Measurements from ENCODE around the gene DYNAP.

DYNAP gene

GRCh38 chr18:54590945-54591344 is at the start of gene DYNAP:
TSS of gene DYNAP (plus strand) at chr18:54591245. CDS start at chr18:54591283, 38 bp downstream.
- DNase-seq: no peak

GRCh38 chr18:54551590-54551989 is 39.5 kb upstream of the DYNAP start:
- no peak for DNase-seq

GRCh38 chr18:54555286-54555685 is 35.8 kb upstream of the DYNAP start:
- no peak for DNase-seq

GRCh38 chr18:54555996-54556395 is 35.0 kb upstream of the DYNAP start:
- no peak for DNase-seq

GRCh38 chr18:54557958-54558357 is 33.1 kb upstream of the DYNAP start:
- DNase-seq: no peak

- no peak for DNase-seq
Measured at GRCh38 chr18:54558609-54559585, 32.1 kb upstream of the DYNAP start.

- no peak for DNase-seq
Measured at GRCh38 chr18:54561706-54562267, 29.3 kb upstream of the DYNAP start.

- no peak for DNase-seq
Measured at GRCh38 chr18:54580202-54580729, 10.8 kb upstream of the DYNAP start.

GRCh38 chr18:54584065-54584464 is 7.0 kb upstream of the DYNAP start:
- DNase-seq: no peak

- DNase-seq: no peak
Measured at GRCh38 chr18:54585743-54586142, 5.3 kb upstream of the DYNAP start.

- DNase-seq: no peak
Measured at GRCh38 chr18:54604211-54604610, 13.2 kb downstream of the DYNAP start.

GRCh38 chr18:54606835-54607212 is 15.8 kb downstream of the DYNAP start:
- DNase-seq: no peak

- no peak for DNase-seq
Measured at GRCh38 chr18:54607213-54608027, 16.4 kb downstream of the DYNAP start.

GRCh38 chr18:54608028-54608642 is 17.1 kb downstream of the DYNAP start:
- DNase-seq: no peak

GRCh38 chr18:54611816-54612215 is 20.8 kb downstream of the DYNAP start:
- no peak for DNase-seq

- DNase-seq: no peak
Measured at GRCh38 chr18:54612237-54612636, 21.2 kb downstream of the DYNAP start.

- no peak for DNase-seq
Measured at GRCh38 chr18:54613174-54613573, 22.1 kb downstream of the DYNAP start.

GRCh38 chr18:54616220-54616848 is 25.3 kb downstream of the DYNAP start:
- DNase-seq: no peak

GRCh38 chr18:54622084-54622483 is 31.0 kb downstream of the DYNAP start:
- DNase-seq: no peak

GRCh38 chr18:54626779-54627178 is 35.7 kb downstream of the DYNAP start:
- DNase-seq: no peak

- no peak for DNase-seq
Measured at GRCh38 chr18:54630963-54631362, 39.9 kb downstream of the DYNAP start.

GRCh38 chr18:54636217-54636616 is 45.2 kb downstream of the DYNAP start:
- no peak for DNase-seq

Data from stimulated activated CD4-positive, alpha-beta T cell treated with anti-CD3 and anti-CD28 coated beads, Interleukin-4, amount 100 ng/mL, for 24 hours (primary cell).